ENCODE data around the gene VSIR. TPM values are rescaled to one million over a fixed set of nuclear protein-coding genes. Genes with fewer than 3 reads are reported as not detected.

Gene VSIR
- total RNA-seq, 1 donor from 2014 or later = 8.6 TPM

GRCh38 chr10:71776481-71776925 is 3.2 kb upstream of the VSIR start:
- no peak for DNase-seq (ENCODE audit: low read depth)
- H3K4me3 ChIP-seq (ENCODE audit: low read depth, low read length) = no peak overlapping the region
- no peak for TF ChIP-seq CTCF (conservative IDR thresholded peaks at IDR 0.05; ENCODE audit: low read depth, low read length)

- no peak for DNase-seq (ENCODE audit: low read depth)
- no peak for TF ChIP-seq CTCF (conservative IDR thresholded peaks at IDR 0.05; ENCODE audit: low read depth, low read length)
- H3K4me3 ChIP-seq (ENCODE audit: low read depth, low read length) = no peak overlapping the region
Measured at GRCh38 chr10:71774916-71775702, 1.8 kb upstream of the VSIR start.

GRCh38 chr10:71772832-71773220 is 494 bp downstream of the VSIR start:
- no peak for DNase-seq (ENCODE audit: low read depth)
- TF ChIP-seq CTCF (conservative IDR thresholded peaks at IDR 0.05; ENCODE audit: low read depth, low read length) = no peak
- H3K4me3 ChIP-seq (ENCODE audit: low read depth, low read length) = peak overlapping the region; percentile 63

GRCh38 chr10:71771821-71772617 is 1.3 kb downstream of the VSIR start:
- no peak for DNase-seq (ENCODE audit: low read depth)

GRCh38 chr10:71771204-71771603 is 2.1 kb downstream of the VSIR start:
- no peak for TF ChIP-seq CTCF (conservative IDR thresholded peaks at IDR 0.05; ENCODE audit: low read depth, low read length)
- H3K4me3 ChIP-seq (ENCODE audit: low read depth, low read length) = no peak overlapping the region

More at GRCh38 chr10:71771821-71772617, 1.3 kb downstream of the VSIR start:
- TF ChIP-seq CTCF (conservative IDR thresholded peaks at IDR 0.05; ENCODE audit: low read depth, low read length) = no peak
- no peak overlapping the region for H3K4me3 ChIP-seq (ENCODE audit: low read depth, low read length)

GRCh38 chr10:71770789-71771188 is 2.5 kb downstream of the VSIR start:
- no peak overlapping the region for H3K4me3 ChIP-seq (ENCODE audit: low read depth, low read length)
- no peak for DNase-seq (ENCODE audit: low read depth)
- no peak for TF ChIP-seq CTCF (conservative IDR thresholded peaks at IDR 0.05; ENCODE audit: low read depth, low read length)

More at GRCh38 chr10:71771204-71771603, 2.1 kb downstream of the VSIR start:
- no peak for DNase-seq (ENCODE audit: low read depth)

Data from epithelial cell of proximal tubule (primary cell).